NCI-H146 treated with DMSO at 0.1 percent for 48 hours (cell line): ENCODE measurements around the gene KCNJ6.

ENCODE experiments used
- DNase-seq: peaks from one replicate; lab custom pipeline; 2025; ENCODE audit not compliant: unreplicated experiment; lab: John Stamatoyannopoulos, UW

KCNJ6 gene

GRCh38 chr21:37868446-37869295 lies 47.6 kb downstream of the KCNJ6 start:
- DNase-seq: no peak

GRCh38 chr21:37866027-37866426 lies 50.2 kb downstream of the KCNJ6 start:
- DNase-seq: no peak

GRCh38 chr21:37865156-37865555 lies 51.1 kb downstream of the KCNJ6 start:
- DNase-seq: no peak

- DNase-seq: no peak
Observed at GRCh38 chr21:37863842-37864241, 52.4 kb downstream of the KCNJ6 start.

GRCh38 chr21:37862536-37862935 lies 53.7 kb downstream of the KCNJ6 start:
- no peak for DNase-seq

- no peak for DNase-seq
Observed at GRCh38 chr21:37861561-37861960, 54.7 kb downstream of the KCNJ6 start.

- DNase-seq: no peak
Observed at GRCh38 chr21:37860416-37860815, 55.8 kb downstream of the KCNJ6 start.

GRCh38 chr21:37855647-37856625 lies 60.3 kb downstream of the KCNJ6 start:
- no peak for DNase-seq

GRCh38 chr21:37855271-37855646 lies 61.0 kb downstream of the KCNJ6 start:
- DNase-seq: no peak

- DNase-seq: no peak
Observed at GRCh38 chr21:37849506-37850102, 66.7 kb downstream of the KCNJ6 start.

GRCh38 chr21:37848721-37849490 lies 67.4 kb downstream of the KCNJ6 start:
- no peak for DNase-seq

- no peak for DNase-seq
Observed at GRCh38 chr21:37845535-37845934, 70.7 kb downstream of the KCNJ6 start.

- no peak for DNase-seq
Observed at GRCh38 chr21:37843191-37843590, 73.1 kb downstream of the KCNJ6 start.

- no peak for DNase-seq
Observed at GRCh38 chr21:37842163-37842919, 73.9 kb downstream of the KCNJ6 start.

GRCh38 chr21:37837381-37837780 lies 78.9 kb downstream of the KCNJ6 start:
- DNase-seq: no peak

- no peak for DNase-seq
Observed at GRCh38 chr21:37835481-37835880, 80.8 kb downstream of the KCNJ6 start.

GRCh38 chr21:37833301-37833700 lies 83.0 kb downstream of the KCNJ6 start:
- no peak for DNase-seq

GRCh38 chr21:37829447-37829846 lies 86.8 kb downstream of the KCNJ6 start:
- no peak for DNase-seq

GRCh38 chr21:37828991-37829390 lies 87.3 kb downstream of the KCNJ6 start:
- no peak for DNase-seq

- DNase-seq: no peak
Observed at GRCh38 chr21:37828556-37828955, 87.7 kb downstream of the KCNJ6 start.
